Measurements from ENCODE around the gene MRPL42.
"Not testable (repeated sequence)": the region's sequence is repeated elsewhere in the genome, so short reads cannot be mapped to it uniquely, and the experiment has no call there.

The MRPL42 gene

GRCh38 chr12:93467351-93468007 lies at the start of gene MRPL42:
TSS of gene MRPL42 (plus strand) at chr12:93467514. CDS start at chr12:93469286, 1,772 bp downstream.
- peak; percentile 79 for DNase-seq (ENCODE audit: low spot score)

GRCh38 chr12:93417967-93418480 lies 49.3 kb upstream of the MRPL42 start:
- no peak for DNase-seq (ENCODE audit: low spot score)

GRCh38 chr12:93419388-93420034 lies 47.8 kb upstream of the MRPL42 start:
- DNase-seq (ENCODE audit: low spot score): peak; percentile 40

- DNase-seq (ENCODE audit: low spot score): no peak
These were observed 45.3 kb upstream of the MRPL42 start for GRCh38 chr12:93422050-93422449.

- DNase-seq (ENCODE audit: low spot score): peak; percentile 31
These were observed 41.4 kb upstream of the MRPL42 start for GRCh38 chr12:93425736-93426411.

- peak; percentile 41 for DNase-seq (ENCODE audit: low spot score)
These were observed 40.9 kb upstream of the MRPL42 start for GRCh38 chr12:93426412-93426805.

GRCh38 chr12:93427779-93428564 lies 39.3 kb upstream of the MRPL42 start:
- no peak for DNase-seq (ENCODE audit: low spot score)

- no peak for DNase-seq (ENCODE audit: low spot score)
These were observed 37.9 kb upstream of the MRPL42 start for GRCh38 chr12:93429448-93429847.

- no peak for DNase-seq (ENCODE audit: low spot score)
These were observed 37.5 kb upstream of the MRPL42 start for GRCh38 chr12:93429852-93430251.

- DNase-seq (ENCODE audit: low spot score): no peak
These were observed 37.0 kb upstream of the MRPL42 start for GRCh38 chr12:93430280-93430679.

GRCh38 chr12:93432031-93432430 lies 35.3 kb upstream of the MRPL42 start:
- DNase-seq (ENCODE audit: low spot score): not testable (repeated sequence)

GRCh38 chr12:93434256-93434865 lies 33.0 kb upstream of the MRPL42 start:
- no peak for DNase-seq (ENCODE audit: low spot score)

- no peak for DNase-seq (ENCODE audit: low spot score)
These were observed 28.9 kb upstream of the MRPL42 start for GRCh38 chr12:93438266-93439050.

- DNase-seq (ENCODE audit: low spot score): no peak
These were observed 27.1 kb upstream of the MRPL42 start for GRCh38 chr12:93440043-93440835.

GRCh38 chr12:93441081-93441616 lies 26.2 kb upstream of the MRPL42 start:
- peak; percentile 46 for DNase-seq (ENCODE audit: low spot score)

GRCh38 chr12:93441617-93442410 lies 25.5 kb upstream of the MRPL42 start, which contains the start of gene UBE2N:
TSS of gene UBE2N (minus strand) at chr12:93441947. CDS start at chr12:93441884, 63 bp downstream.
- DNase-seq (ENCODE audit: low spot score): peak; percentile 92

- DNase-seq (ENCODE audit: low spot score): no peak
These were observed 24.6 kb upstream of the MRPL42 start for GRCh38 chr12:93442411-93443340.

- DNase-seq (ENCODE audit: low spot score): no peak
These were observed 23.7 kb upstream of the MRPL42 start for GRCh38 chr12:93443576-93443975.
